Body of pancreas (tissue), 4 donors: ENCODE measurements around the gene PLCG2. TPM values are rescaled to one million over a fixed set of nuclear protein-coding genes. Genes with fewer than 3 reads are reported as not detected.
A peak's percentile ranks its signal among the peaks of the same experiment; 100 is the strongest.

Source experiments
- ATAC-seq: fragments of 150-250 bp; one replicate; pipeline ENCODE4 v1.9.1; 2016
- DNase-seq, 4 donors: peaks; one replicate each; pipeline ENCODE4 v3.0.0-alpha.2; 2019
- H3K27ac ChIP-seq, 4 donors: fragments of 200-600 bp; sonication (generic); 1 replicate in 3 of 4; 2 replicates in 1 of 4; pipeline versions ENCODE4 v1.5.1 to v1.6.1; 2016 to 2019; ENCODE audit warnings: mild to moderate bottlenecking in 1 of 4, mixed read lengths in 1 of 4, moderate library complexity in 1 of 4
- H3K27me3 ChIP-seq, 2 donors: fragments of 200-600 bp; sonication (generic); one replicate each; pipeline ENCODE4 v1.6.0; 2016; ENCODE audit warnings: mild to moderate bottlenecking in 1 of 2
- H3K36me3 ChIP-seq, 2 donors: fragments of 200-600 bp; sonication (generic); replicated peaks in 1 of 2; 2 replicates each; pipeline ENCODE4 v1.5.1; 2016; ENCODE audit warnings: low read depth in 2 of 2; ENCODE audit not compliant: insufficient read depth in 1 of 2
- H3K4me1 ChIP-seq: fragments of 200-600 bp; sonication (generic); one replicate; pipeline ENCODE4 v1.6.0; 2016
- H3K4me3 ChIP-seq, 2 donors: fragments of 200-600 bp; sonication (generic); 1 replicate in 1 of 2; 2 replicates in 1 of 2; pipeline ENCODE4 v1.5.1; 2016 to 2019
- H3K9me3 ChIP-seq, 3 donors: fragments of 200-600 bp; sonication (generic); 1 replicate in 2 of 3; 2 replicates in 1 of 3; pipeline ENCODE4 v1.5.1; 2016
- CTCF ChIP-seq, 7 experiments: fragments of 450-650 bp in 4 of 7; fragments of 200-600 bp in 3 of 7; sonication (generic) in 3 of 7; IDR thresholded peaks; one replicate each; pipeline ENCODE4 v1.5.1; 2016 to 2019; ENCODE audit warnings: antibody characterized with exemption in 7 of 7
- POLR2A ChIP-seq, 3 donors: fragments of 450-650 bp; IDR thresholded peaks; one replicate each; pipeline ENCODE4 v1.6.1; 2016; ENCODE audit warnings: antibody characterized with exemption in 3 of 3, mild to moderate bottlenecking in 2 of 3
- WGBS, 2 donors: methylation state at CpG; one replicate each; pipeline ENCODE4 v1.1.5; 2017; 5-methylcytosine and 5-hydroxymethylcytosine counted together
- intact Hi-C: fragments of 100-400 bp; cut with DNase I; formaldehyde crosslinking; loops from one replicate; pipeline ENCODE4 v1.15.1; 2023
- total RNA-seq, 2 donors: library from RNA; depleted of rRNA; stranded (reverse); fragments of >200 nt; gene quantifications; one replicate each; pipeline ENCODE4 v1.1.0, GENCODE V29; 2016

The PLCG2 gene
- total RNA-seq, 2 donors from 2014 or later: 6.7 to 9.6 TPM

- ATAC-seq (no peak), DNase-seq (no peak)
- H3K27me3 ChIP-seq: no peaks in the 10 kb centered on the region
- H3K4me1 ChIP-seq: no peaks in the 10 kb centered on the region
- no peaks in the 10 kb centered on the region for H3K9me3 ChIP-seq
- no peak overlapping the region for H3K27ac ChIP-seq
- no peak for TF ChIP-seq CTCF (IDR thresholded peaks at IDR 0.05)
- no peak for TF ChIP-seq POLR2A (IDR thresholded peaks at IDR 0.05)
- H3K4me3 ChIP-seq: no peak overlapping the region
- 29 to 57% methylated on average over 1 of the region's 1 CpG for WGBS, 2 donors
- intact Hi-C loops: no loop called here
- no peaks in the 10 kb centered on the region for H3K36me3 ChIP-seq
Observed at GRCh38 chr16:81818568-81818896, 39.4 kb downstream of the PLCG2 start.

DNA sequence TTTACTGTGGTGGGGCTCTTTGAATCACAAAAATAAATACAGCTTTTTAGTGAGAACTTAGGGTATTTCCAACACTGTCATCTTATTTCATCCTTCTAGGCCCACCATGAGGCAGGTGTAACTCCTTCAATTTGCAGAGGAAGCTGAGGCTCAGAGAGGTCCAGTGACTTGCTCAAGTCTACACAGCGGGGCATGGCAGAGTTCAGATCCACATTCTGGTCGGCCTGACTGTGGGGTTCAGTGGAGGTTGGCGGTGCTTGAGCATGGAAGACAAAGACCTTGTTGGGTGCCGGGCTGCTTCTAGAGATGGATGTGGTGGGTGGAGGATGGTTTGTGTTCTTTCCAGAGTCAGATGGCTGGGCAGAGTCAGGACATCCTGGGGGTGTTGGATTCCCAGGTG, 39.8 kb downstream of the PLCG2 start:
- 84 to 86% methylated on average over 4 of the region's 4 CpGs for WGBS, 2 donors
- Histone ChIP-seq H3K4me3 (no peak overlapping the region), H3K9me3 (no peaks in the 10 kb centered on the region), H3K27me3 (no peaks in the 10 kb centered on the region), H3K4me1 (no peaks in the 10 kb centered on the region), H3K27ac (no peak overlapping the region), H3K36me3 (no peaks in the 10 kb centered on the region)
- DNase-seq: no peak
- no peak for ATAC-seq
- intact Hi-C loops: no loop called here
- no peak for TF ChIP-seq CTCF (IDR thresholded peaks at IDR 0.05)
- no peak for TF ChIP-seq POLR2A (IDR thresholded peaks at IDR 0.05)

- no peaks in the 10 kb centered on the region for H3K9me3 ChIP-seq
- 68 to 80% methylated on average over 9 to 10 of the region's 10 CpGs for WGBS, 2 donors
- DNase-seq (no peak), ATAC-seq (no peak)
- H3K4me1 ChIP-seq: no peaks in the 10 kb centered on the region
- intact Hi-C loops: no loop called here
- no peak overlapping the region for H3K4me3 ChIP-seq
- TF ChIP-seq POLR2A (IDR thresholded peaks at IDR 0.05) (no peak), CTCF (IDR thresholded peaks at IDR 0.05) (no peak)
- H3K36me3 ChIP-seq: no peaks in the 10 kb centered on the region
- no peaks in the 10 kb centered on the region for H3K27me3 ChIP-seq
- no peak overlapping the region for H3K27ac ChIP-seq
Observed at GRCh38 chr16:81821436-81822128, 42.5 kb downstream of the PLCG2 start.

DNA sequence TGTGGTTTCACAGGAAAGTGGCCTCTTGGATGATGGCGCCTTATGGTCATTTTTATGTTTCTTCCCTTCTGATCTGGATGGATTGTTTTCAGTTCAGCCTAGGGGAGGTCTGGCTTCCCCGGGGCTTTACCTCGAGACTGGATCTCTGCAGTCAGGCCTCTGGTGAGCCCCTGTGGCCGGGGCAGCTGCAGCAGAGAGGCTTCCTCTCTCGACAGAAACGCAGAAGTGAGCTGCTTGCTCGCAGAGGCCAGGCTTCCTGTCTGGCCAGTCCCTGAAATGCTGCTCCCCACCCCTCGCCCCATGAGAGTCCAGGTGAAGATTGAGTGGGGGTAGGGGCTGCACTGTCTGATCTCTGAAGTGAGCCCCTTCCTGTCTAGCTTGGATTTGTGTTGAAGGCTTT, 44.0 kb downstream of the PLCG2 start:
- TF ChIP-seq CTCF (IDR thresholded peaks at IDR 0.05) (no peak), POLR2A (IDR thresholded peaks at IDR 0.05) (no peak)
- Histone ChIP-seq H3K9me3 (no peaks in the 10 kb centered on the region), H3K4me3 (no peak overlapping the region), H3K36me3 (no peaks in the 10 kb centered on the region), H3K4me1 (no peaks in the 10 kb centered on the region), H3K27ac (peak overlapping the region in 1 of 4 donors; percentile 17), H3K27me3 (no peaks in the 10 kb centered on the region)
- WGBS, 2 donors: 41 to 66% methylated on average over 8 of the region's 8 CpGs
- ATAC-seq (no peak), DNase-seq (peak in 1 of 4 donors; percentile 30)
- intact Hi-C loops: no loop called here

GRCh38 chr16:81823734-81824133, 44.6 kb downstream of the PLCG2 start:
- TF ChIP-seq CTCF (IDR thresholded peaks at IDR 0.05) (no peak), POLR2A (IDR thresholded peaks at IDR 0.05) (no peak)
- intact Hi-C loops: no loop called here
- DNase-seq (no peak), ATAC-seq (no peak)
- WGBS, 2 donors: 75 to 86% methylated on average over 1 of the region's 1 CpG
- H3K27ac ChIP-seq: no peak overlapping the region
- no peak overlapping the region for H3K4me3 ChIP-seq
- no peaks in the 10 kb centered on the region for H3K4me1 ChIP-seq
- H3K27me3 ChIP-seq: no peaks in the 10 kb centered on the region
- H3K36me3 ChIP-seq: no peaks in the 10 kb centered on the region
- no peaks in the 10 kb centered on the region for H3K9me3 ChIP-seq
